H1 (cell line): Measurements from ENCODE around the gene ASB4. TPM values are rescaled to one million over a fixed set of nuclear protein-coding genes. Genes with fewer than 3 reads are reported as not detected.

Experiments
- CTCF ChIA-PET: fragments of 300-600 bp; sonication (Branson Sonifier 250); formaldehyde crosslinking; loops from one replicate; lab custom pipeline; 2021; ENCODE audit not compliant: partially characterized antibody; lab: Charles Lee
- POLR2A ChIA-PET: fragments of 300-600 bp; sonication (Branson Sonifier 250); formaldehyde crosslinking; loops from one replicate; lab custom pipeline; 2021; ENCODE audit warnings: inconsistent platforms; ENCODE audit not compliant: partially characterized antibody; lab: Charles Lee
- DNase-seq, 2 experiments: peaks; one replicate each; pipeline versions ENCODE4 v3.0.0 to v3.0.0-alpha.2; 2010 to 2022; ENCODE audit warnings: low spot score in 2 of 2, low read depth in 1 of 2, mixed read lengths in 1 of 2
- FAIRE-seq: peaks from 2 replicates; lab custom pipeline; 2011; peaks lifted over from hg19 to GRCh38; lab: Jason Lieb, UNC
- H2AFZ ChIP-seq: 2 replicates; pipeline ENCODE4 v1.8.1; 2012; ENCODE audit warnings: low read length, inconsistent platforms
- H2AK5ac ChIP-seq: 2 replicates; pipeline ENCODE4 v1.6.1; 2013; ENCODE audit warnings: low read depth, low read length
- H2BK120ac ChIP-seq: replicated peaks from 2 replicates; pipeline ENCODE3; 2013; ENCODE audit warnings: low read depth, low read length, inconsistent platforms
- H2BK12ac ChIP-seq: 2 replicates; pipeline ENCODE4 v1.6.1; 2013; ENCODE audit warnings: low read depth, low read length
- H2BK15ac ChIP-seq: 2 replicates; pipeline ENCODE4 v1.6.1; 2013; ENCODE audit warnings: low read length
- H2BK20ac ChIP-seq: 2 replicates; pipeline ENCODE4 v1.6.1; 2013; ENCODE audit warnings: low read length
- H2BK5ac ChIP-seq: 2 replicates; pipeline ENCODE4 v1.6.1; 2013; ENCODE audit warnings: low read depth, low read length
- H3K14ac ChIP-seq: 2 replicates; pipeline ENCODE4 v1.6.1; 2013; ENCODE audit warnings: inconsistent platforms; ENCODE audit not compliant: insufficient read length
- H3K18ac ChIP-seq: 2 replicates; pipeline ENCODE4 v1.6.1; 2013; ENCODE audit warnings: low read length; ENCODE audit errors: extremely low read depth
- H3K23ac ChIP-seq: 2 replicates; pipeline ENCODE4 v1.6.1; 2013; ENCODE audit warnings: inconsistent platforms; ENCODE audit not compliant: insufficient read length
- H3K23me2 ChIP-seq: 2 replicates; pipeline ENCODE4 v1.6.1; 2013; ENCODE audit warnings: low read depth, low read length
- H3K27ac ChIP-seq: 2 replicates; pipeline ENCODE4 v1.6.1; 2011; ENCODE audit warnings: low read depth, low read length, inconsistent platforms
- H3K27me3 ChIP-seq, 4 experiments: replicated peaks in 1 of 4; 1 replicate in 1 of 4; 2 replicates in 3 of 4; pipeline versions ENCODE4 v1.6.1 to v1.8.1; 2011 to 2013; ENCODE audit warnings: low read length in 3 of 4, mild to moderate bottlenecking in 3 of 4, inconsistent platforms in 2 of 4, mixed read lengths in 2 of 4, moderate library complexity in 1 of 4; ENCODE audit not compliant: control insufficient read depth in 3 of 4, insufficient read depth in 3 of 4; ENCODE audit errors: extremely low read depth in 1 of 4
- H3K36me3 ChIP-seq, 4 experiments: 2 replicates each; pipeline versions ENCODE4 v1.6.1 to v1.8.1; 2011 to 2013; ENCODE audit warnings: mild to moderate bottlenecking in 4 of 4, low read length in 3 of 4, moderate library complexity in 2 of 4, control low read depth in 1 of 4, inconsistent platforms in 1 of 4; ENCODE audit not compliant: insufficient read depth in 4 of 4, control insufficient read depth in 2 of 4
- H3K4ac ChIP-seq: replicated peaks from 2 replicates; pipeline ENCODE3; 2013; ENCODE audit warnings: low read length, low read depth, mixed read lengths, inconsistent platforms; ENCODE audit not compliant: insufficient read length
- H3K4me1 ChIP-seq, 4 experiments: replicated peaks in 1 of 4; 1 replicate in 1 of 4; 2 replicates in 3 of 4; pipeline versions ENCODE4 v1.6.1 to v1.8.1; 2011 to 2013; ENCODE audit warnings: low read length in 3 of 4, inconsistent platforms in 2 of 4, mixed read lengths in 1 of 4; ENCODE audit not compliant: insufficient read depth in 4 of 4, control insufficient read depth in 3 of 4
- H3K4me2 ChIP-seq, 2 experiments: 2 replicates each; pipeline versions ENCODE4 v1.6.1 to v1.8.1; 2011 to 2013; ENCODE audit warnings: low read depth in 2 of 2, low read length in 2 of 2, control low read depth in 1 of 2, inconsistent platforms in 1 of 2, mild to moderate bottlenecking in 1 of 2; ENCODE audit not compliant: insufficient read depth in 1 of 2
- H3K4me3 ChIP-seq, 4 experiments: fragments of 200-600, 300-600 bp in 1 of 4; sonication (generic), shearing (Covaris generic), sonication (Bioruptor Twin) in 1 of 4; 2 replicates each; pipeline versions ENCODE4 v1.5.1 to v1.8.1; 2011 to 2016; ENCODE audit warnings: low read length in 4 of 4, low read depth in 3 of 4, control low read depth in 2 of 4, inconsistent platforms in 2 of 4, mild to moderate bottlenecking in 2 of 4, mixed read lengths in 1 of 4, moderate library complexity in 1 of 4; ENCODE audit not compliant: insufficient read depth in 2 of 4; ENCODE audit errors: extremely low read depth in 1 of 4
- H3K56ac ChIP-seq: replicated peaks from 2 replicates; pipeline ENCODE3; 2013; ENCODE audit warnings: low read depth, mild to moderate bottlenecking, mixed read lengths, low read length, inconsistent platforms; ENCODE audit not compliant: insufficient read length
- H3K79me1 ChIP-seq: 2 replicates; pipeline ENCODE4 v1.6.1; 2013; ENCODE audit warnings: low read depth, low read length, control low read depth
- H3K79me2 ChIP-seq, 2 experiments: 2 replicates each; pipeline versions ENCODE4 v1.6.1 to v1.8.1; 2012 to 2013; ENCODE audit warnings: low read length in 2 of 2, mild to moderate bottlenecking in 2 of 2, inconsistent platforms in 1 of 2; ENCODE audit not compliant: insufficient read depth in 2 of 2, control insufficient read depth in 1 of 2
- H3K9ac ChIP-seq, 4 experiments: replicated peaks in 1 of 4; 1 replicate in 1 of 4; 2 replicates in 3 of 4; pipeline versions ENCODE4 v1.6.1 to v1.8.1; 2011 to 2013; ENCODE audit warnings: low read depth in 3 of 4, low read length in 3 of 4, control low read depth in 2 of 4, mild to moderate bottlenecking in 2 of 4, moderate library complexity in 2 of 4, inconsistent platforms in 1 of 4; ENCODE audit errors: extremely low read depth in 1 of 4
- H3K9me3 ChIP-seq, 2 experiments: 2 replicates each; pipeline versions ENCODE4 v1.6.1 to v1.8.1; 2012 to 2013; ENCODE audit warnings: mild to moderate bottlenecking in 2 of 2, moderate library complexity in 2 of 2, control low read depth in 1 of 2, inconsistent platforms in 1 of 2, low read depth in 1 of 2, low read length in 1 of 2, mixed read lengths in 1 of 2; ENCODE audit not compliant: insufficient read depth in 2 of 2
- H4K20me1 ChIP-seq, 2 experiments: replicated peaks in 1 of 2; 2 replicates each; pipeline versions ENCODE3 to v1.8.1; 2011 to 2013; ENCODE audit warnings: inconsistent platforms in 2 of 2, low read length in 2 of 2, mild to moderate bottlenecking in 1 of 2; ENCODE audit not compliant: insufficient read depth in 2 of 2, control insufficient read depth in 1 of 2
- H4K5ac ChIP-seq: 2 replicates; pipeline ENCODE4 v1.6.1; 2013; ENCODE audit warnings: low read length, low read depth, mixed read lengths, inconsistent platforms; ENCODE audit not compliant: insufficient read length
- H4K8ac ChIP-seq: 2 replicates; pipeline ENCODE4 v1.8.0; 2013; ENCODE audit warnings: mild to moderate bottlenecking, moderate library complexity, low read length, inconsistent platforms; ENCODE audit not compliant: insufficient read depth; ENCODE audit errors: extremely low read depth
- H4K91ac ChIP-seq: replicated peaks from 2 replicates; pipeline ENCODE3; 2013; ENCODE audit warnings: low read length, mixed read lengths, inconsistent platforms; ENCODE audit not compliant: insufficient read length
- ATF3 ChIP-seq: IDR thresholded peaks from 2 replicates; pipeline ENCODE4 v1.6.1; 2011; ENCODE audit warnings: low read depth, mild to moderate bottlenecking, low read length; ENCODE audit not compliant: insufficient read depth
- BACH1 ChIP-seq: IDR thresholded peaks from 2 replicates; pipeline ENCODE4 v1.6.1; 2012; ENCODE audit warnings: low read length, improper control_type of control experiment
- CHD1 ChIP-seq: IDR thresholded peaks from 2 replicates; pipeline ENCODE4 v1.6.1; 2012; ENCODE audit warnings: low read depth, low read length, improper control_type of control experiment
- NRF1 ChIP-seq: IDR thresholded peaks from 2 replicates; pipeline ENCODE4 v1.6.1; 2011; ENCODE audit warnings: mild to moderate bottlenecking, low read depth, low read length, improper control_type of control experiment
- POLR2A ChIP-seq, 2 experiments: IDR thresholded peaks; 1 replicate in 1 of 2; 2 replicates in 1 of 2; pipeline ENCODE4 v1.6.1; 2011; ENCODE audit warnings: low read depth in 2 of 2, low read length in 2 of 2, mild to moderate bottlenecking in 2 of 2; ENCODE audit errors: control extremely low read depth in 1 of 2
- SRF ChIP-seq: IDR thresholded peaks from 2 replicates; pipeline ENCODE4 v1.6.1; 2011; ENCODE audit warnings: mild to moderate bottlenecking, low read depth, low read length, moderate library complexity
- YY1 ChIP-seq: IDR thresholded peaks from 2 replicates; pipeline ENCODE4 v1.6.1; 2011; ENCODE audit warnings: low read depth, mild to moderate bottlenecking, low read length
- WGBS, 2 experiments: shearing (Covaris generic) in 1 of 2; methylation state at CpG; one replicate each; pipeline versions ENCODE4 v1.1.6 to v1.1.7; 2013 to 2015; ENCODE audit warnings: low lambda C conversion rate in 2 of 2, mixed read lengths in 2 of 2, inconsistent platforms in 1 of 2, low coverage in 1 of 2, missing lambda C conversion rate in 1 of 2; ENCODE audit not compliant: insufficient replicate concordance in 2 of 2, insufficient coverage in 1 of 2, insufficient read length in 1 of 2; ENCODE audit errors: extremely low coverage in 1 of 2, missing lambda C conversion rate in 1 of 2; 5-methylcytosine and 5-hydroxymethylcytosine counted together
- polyA plus RNA-seq, 7 experiments: library from polyadenylated mRNA; depleted of rRNA in 3 of 7; stranded (reverse) in 5 of 7; unstranded in 2 of 7; fragments of >200 nt in 5 of 7; fragments of 200-250 nt in 2 of 7; gene quantifications; 1 replicate in 5 of 7; 2 replicates in 1 of 7; 4 replicates in 1 of 7; pipeline versions ENCODE4 v1.2.1 to v1.2.3, GENCODE V29; 2011 to 2013; ENCODE audit warnings: missing spikeins in 2 of 7, mixed read lengths in 2 of 7
- total RNA-seq: library from RNA; stranded (reverse); fragmentation: NEBNext Ultra II Directional; extraction: Animal tissue kit (Norgen Biotek cat#: 25700); gene quantifications from 2 replicates; pipeline ENCODE4 v1.2.1, GENCODE V29; 2021

The ASB4 gene
- total and polyA plus RNA-seq, 2 of the 8 experiments (the other 6 are each of a cell fraction or from before 2014, with no cell fraction given), result not detected

GRCh38 chr7:95534796-95535195 lies 49.1 kb downstream of the ASB4 start:
- Histone ChIP-seq H3K4me3 (no peak overlapping the region), H3K9me3 (no peaks in the 10 kb centered on the region), H2BK20ac (no peak overlapping the region), H2BK12ac (no peak overlapping the region), H3K79me1 (no peaks in the 10 kb centered on the region), H3K18ac (no peak overlapping the region), H2AK5ac (no peak overlapping the region), H3K4ac (no peak overlapping the region), H4K91ac (no peak overlapping the region), H4K5ac (no peak overlapping the region), H2AFZ (no peak overlapping the region), H3K36me3 (no peaks in the 10 kb centered on the region), H3K27ac (no peak overlapping the region), H4K8ac (no peak overlapping the region), H2BK120ac (no peak overlapping the region), H3K79me2 (no peaks in the 10 kb centered on the region), H3K56ac (no peak overlapping the region), H3K23ac (no peak overlapping the region), H2BK5ac (no peak overlapping the region), H3K14ac (no peak overlapping the region), H3K23me2 (no peaks in the 10 kb centered on the region), H4K20me1 (no peaks in the 10 kb centered on the region), H3K27me3 (peaks cover 0 to 1% (median 0%) of the 10 kb centered on the region in 4 experiments; a peak in 1 of 7 replicates), H3K9ac (no peak overlapping the region), H3K4me1 (no peaks in the 10 kb centered on the region), H3K4me2 (no peak overlapping the region), H2BK15ac (no peak overlapping the region)
- FAIRE-seq, result no peak
- POLR2A ChIA-PET, result no interaction called here
- WGBS, 2 experiments, result 95% methylated on average over 2 of the region's 2 CpGs; no CpG with 5 or more reads in 1 of the 2 experiments
- CTCF ChIA-PET, result interaction anchor here (0.7 to 17.5 kb wide), 6 partner anchors 10 to 154 kb away, joined by 3 to 482 read pairs (median 8); no protein-coding TSS in a partner anchor
- no peak for DNase-seq
- TF ChIP-seq BACH1, result no peak
- no peak for TF ChIP-seq POLR2A (IDR thresholded peaks at IDR 0.05; ENCODE audit: control extremely low read depth in 1 of 2, low read depth in 2 of 2, low read length in 2 of 2)
- no peak for TF ChIP-seq CHD1
- TF ChIP-seq NRF1, result no peak
- no peak for TF ChIP-seq ATF3
- no peak for TF ChIP-seq YY1
- TF ChIP-seq SRF, result no peak
